T-helper 1 cell treated with Interleukin-12 subunit alpha and Interleukin-12 subunit beta and Interleukin-4 antibody, amounts not matched to agents 30 ng/mL and 1 ng/mL, for 36 hours (primary cell): ENCODE data around the gene GPS1. TPM values are rescaled to one million over a fixed set of nuclear protein-coding genes. Genes with fewer than 3 reads are reported as not detected.

Source experiments
- intact Hi-C: fragments of 100-400 bp; cut with micrococcal nuclease; formaldehyde crosslinking; loops from one replicate; pipeline ENCODE4 v1.15.1; 2024
- total RNA-seq: library from RNA; stranded (reverse); gene quantifications from 2 replicates; pipeline ENCODE4 v1.2.3, GENCODE V29; 2022

The GPS1 gene
- total RNA-seq, 1 donor from 2014 or later, result 87.9 TPM

GRCh38 chr17:82073446-82073845 lies 21.7 kb downstream of the GPS1 start:
- intact Hi-C loops, result no loop called here

- intact Hi-C loops, result no loop called here
Observed at GRCh38 chr17:82076018-82076784, 24.5 kb downstream of the GPS1 start.

GRCh38 chr17:82076785-82077591 lies 25.3 kb downstream of the GPS1 start:
- intact Hi-C loops, result no loop called here

GRCh38 chr17:82077617-82078358 lies 26.1 kb downstream of the GPS1 start:
- intact Hi-C loops, result no loop called here

- intact Hi-C loops, result no loop called here
Observed at GRCh38 chr17:82078433-82078832, 26.7 kb downstream of the GPS1 start.

GRCh38 chr17:82079001-82079677 lies 27.4 kb downstream of the GPS1 start:
- intact Hi-C loops, result no loop called here

GRCh38 chr17:82080048-82080788 lies 28.5 kb downstream of the GPS1 start:
- intact Hi-C loops, result no loop called here

GRCh38 chr17:82080789-82081464 lies 29.2 kb downstream of the GPS1 start:
- intact Hi-C loops, result no loop called here

GRCh38 chr17:82081546-82081945 lies 29.8 kb downstream of the GPS1 start:
- intact Hi-C loops, result no loop called here

- intact Hi-C loops, result no loop called here
Observed at GRCh38 chr17:82081966-82082365, 30.3 kb downstream of the GPS1 start.

- intact Hi-C loops, result no loop called here
Observed at GRCh38 chr17:82082456-82082855, 30.8 kb downstream of the GPS1 start.

- intact Hi-C loops, result no loop called here
Observed at GRCh38 chr17:82083009-82083408, 31.3 kb downstream of the GPS1 start.

GRCh38 chr17:82083533-82084359 lies 32.0 kb downstream of the GPS1 start:
- intact Hi-C loops, result no loop called here

- intact Hi-C loops, result no loop called here
Observed at GRCh38 chr17:82084373-82085030, 32.8 kb downstream of the GPS1 start.

- intact Hi-C loops, result no loop called here
Observed at GRCh38 chr17:82085031-82085861, 33.5 kb downstream of the GPS1 start.

GRCh38 chr17:82085931-82086764 lies 34.5 kb downstream of the GPS1 start:
- intact Hi-C loops, result no loop called here
